A549 (cell line): Measurements from ENCODE around the gene COPS7A. TPM values are rescaled to one million over a fixed set of nuclear protein-coding genes. Genes with fewer than 3 reads are reported as not detected.

Source experiments
- ATAC-seq, 2 experiments: fragments of 200-7000 bp in 1 of 2; fragments of >200 bp in 1 of 2; cut with Nextera tagmentation in 1 of 2; cut with Tn5 transposase in 1 of 2; 3 replicates each; pipeline versions ENCODE4 v1.8.0 to v1.9.1; 2018 to 2020; ENCODE audit warnings: mild to moderate bottlenecking in 1 of 2, moderate library complexity in 1 of 2
- CTCF ChIA-PET: fragments of 300-600 bp; sonication (Branson Sonifier 250); formaldehyde crosslinking; extraction: SDS; loops from one replicate; lab custom pipeline; 2021; ENCODE audit warnings: antibody characterized with exemption, inconsistent platforms; lab: Yijun Ruan, JAX
- POLR2A ChIA-PET: fragments of 350-600 bp; formaldehyde crosslinking; extraction: SDS; loops from one replicate; lab custom pipeline; 2021; ENCODE audit warnings: antibody characterized with exemption, inconsistent platforms; lab: Yijun Ruan, JAX
- DNase-seq, 2 experiments: peaks; one replicate each; pipeline versions ENCODE4 v3.0.0 to v3.0.0-alpha.2; 2011 to 2016; ENCODE audit warnings: low read depth in 1 of 2, low spot score in 1 of 2
- FAIRE-seq: peaks from 2 replicates; lab custom pipeline; 2011; peaks lifted over from hg19 to GRCh38; lab: Jason Lieb, UNC
- H3K27ac ChIP-seq, 2 experiments: fragments of >200 bp; sonication (Bioruptor Twin); formaldehyde crosslinking; 3 replicates each; pipeline ENCODE4 v1.5.1; 2016 to 2017
- H3K4me1 ChIP-seq: fragments of >200 bp; sonication (Bioruptor Twin); formaldehyde crosslinking; 3 replicates; pipeline ENCODE4 v1.6.1; 2016
- H3K4me2 ChIP-seq: fragments of >200 bp; sonication (Bioruptor Twin); formaldehyde crosslinking; 3 replicates; pipeline ENCODE4 v1.6.1; 2016
- H3K4me3 ChIP-seq: fragments of >200 bp; sonication (Bioruptor Twin); formaldehyde crosslinking; 3 replicates; pipeline ENCODE4 v1.5.1; 2016
- H3K9me3 ChIP-seq: fragments of >200 bp; sonication (Bioruptor Twin); formaldehyde crosslinking; 3 replicates; pipeline ENCODE4 v1.6.1; 2016
- ATOH8 ChIP-seq: fragments of 250-450 bp; sonication (Bioruptor Pico); IDR thresholded peaks from 2 replicates; pipeline ENCODE4 v1.5.0; 2020; ENCODE audit warnings: low read depth, mild to moderate bottlenecking, moderate library complexity
- BHLHE40 ChIP-seq: IDR thresholded peaks from 2 replicates; pipeline ENCODE4 v1.6.1; 2012; ENCODE audit warnings: low read depth, low read length, inconsistent platforms
- CBX8 ChIP-seq: fragments of 200-600 bp; sonication (generic); IDR thresholded peaks from 2 replicates; pipeline ENCODE4 v1.6.1; 2016
- CEBPB ChIP-seq, 2 experiments: fragments of >200 bp in 1 of 2; sonication (Bioruptor Twin) in 1 of 2; formaldehyde crosslinking in 1 of 2; IDR thresholded peaks; 2 replicates each; pipeline ENCODE4 v1.6.1; 2012 to 2016
- CTCF ChIP-seq: fragments of >200 bp; sonication (Bioruptor Twin); formaldehyde crosslinking; IDR thresholded peaks from 3 replicates; pipeline ENCODE4 v1.5.1; 2016
- EHMT2 ChIP-seq: fragments of 200-600 bp; sonication (generic); IDR thresholded peaks from 2 replicates; pipeline ENCODE4 v1.6.1; 2016; ENCODE audit warnings: antibody characterized with exemption, low read depth, mild to moderate bottlenecking, moderate library complexity
- FOSB ChIP-seq: fragments of 250-450 bp; sonication (Bioruptor Pico); IDR thresholded peaks from 2 replicates; pipeline ENCODE4 v1.5.0; 2020; ENCODE audit warnings: mild to moderate bottlenecking, moderate library complexity
- GATA3 ChIP-seq: IDR thresholded peaks from 2 replicates; pipeline ENCODE4 v1.6.1; 2012; ENCODE audit warnings: borderline replicate concordance
- HEYL ChIP-seq: fragments of 250-450 bp; sonication (Bioruptor Pico); IDR thresholded peaks from 2 replicates; pipeline ENCODE4 v1.8.0; 2021; ENCODE audit warnings: mild to moderate bottlenecking, moderate library complexity
- HOXB13 ChIP-seq: fragments of 250-450 bp; sonication (Bioruptor Pico); IDR thresholded peaks from 2 replicates; pipeline ENCODE4 v1.5.0; 2020; ENCODE audit warnings: low read depth, mild to moderate bottlenecking, moderate library complexity
- HOXB5 ChIP-seq: fragments of 250-450 bp; sonication (Bioruptor Pico); IDR thresholded peaks from 2 replicates; pipeline ENCODE4 v1.5.0; 2020; ENCODE audit warnings: mild to moderate bottlenecking, moderate library complexity
- KDM1A ChIP-seq: fragments of 200-600 bp; sonication (generic); IDR thresholded peaks from 2 replicates; pipeline ENCODE4 v1.6.1; 2016; ENCODE audit warnings: low read depth, mild to moderate bottlenecking
- MAFK ChIP-seq: fragments of 450-650 bp; IDR thresholded peaks from 2 replicates; pipeline ENCODE4 v1.6.1; 2014; ENCODE audit not compliant: partially characterized antibody
- MAZ ChIP-seq: fragments of 150-350 bp; IDR thresholded peaks from 2 replicates; pipeline ENCODE4 v1.6.1; 2014; ENCODE audit warnings: antibody characterized with exemption, low read depth, low read length, borderline replicate concordance
- NR3C1 ChIP-seq: fragments of >200 bp; sonication (Bioruptor Twin); formaldehyde crosslinking; IDR thresholded peaks from 3 replicates; pipeline ENCODE4 v1.6.1; 2017
- RAD21 ChIP-seq, 2 experiments: fragments of >200 bp in 1 of 2; sonication (Bioruptor Twin) in 1 of 2; formaldehyde crosslinking in 1 of 2; IDR thresholded peaks in 1 of 2; conservative IDR thresholded peaks in 1 of 2; 2 replicates in 1 of 2; 3 replicates in 1 of 2; pipeline ENCODE4 v1.6.1; 2012 to 2018; ENCODE audit warnings: inconsistent platforms in 1 of 2
- REST ChIP-seq: fragments of 200-600 bp; sonication (generic); IDR thresholded peaks from 2 replicates; pipeline ENCODE4 v1.6.1; 2016; ENCODE audit warnings: antibody characterized with exemption, mild to moderate bottlenecking, moderate library complexity
- SMC3 ChIP-seq: fragments of >200 bp; sonication (Bioruptor Twin); formaldehyde crosslinking; IDR thresholded peaks from 3 replicates; pipeline ENCODE4 v1.6.1; 2018; ENCODE audit warnings: inconsistent platforms
- TFCP2L1 ChIP-seq: fragments of 250-450 bp; sonication (Bioruptor Pico); IDR thresholded peaks from 2 replicates; pipeline ENCODE4 v1.5.0; 2021; ENCODE audit warnings: mild to moderate bottlenecking
- WGBS: methylation state at CpG from one replicate; pipeline ENCODE4 v1.1.6; 2017; ENCODE audit errors: missing lambda C conversion rate; 5-methylcytosine and 5-hydroxymethylcytosine counted together
- polyA plus RNA-seq, 4 experiments: library from polyadenylated mRNA; depleted of rRNA in 3 of 4; stranded (reverse); fragments of >200 nt; fragmentation: RNase III in 1 of 4; extraction: RNeasy Plus Mini Kit Qiagen cat#74134 plus additional on column Dnase treatment in 1 of 4; gene quantifications; 2 replicates in 3 of 4; 3 replicates in 1 of 4; pipeline ENCODE4 v1.2.3, GENCODE V29; 2011 to 2017
- TF ChIP-seq, protein P1 (sequence below): fragments of >200 bp; sonication (Bioruptor Twin); formaldehyde crosslinking; IDR thresholded peaks from 3 replicates; pipeline ENCODE4 v1.6.1; 2016

The COPS7A gene
- polyA plus RNA-seq, 2 of the 4 experiments (the other 2 are of a cell fraction): 46.9 to 78.8 TPM

DNA sequence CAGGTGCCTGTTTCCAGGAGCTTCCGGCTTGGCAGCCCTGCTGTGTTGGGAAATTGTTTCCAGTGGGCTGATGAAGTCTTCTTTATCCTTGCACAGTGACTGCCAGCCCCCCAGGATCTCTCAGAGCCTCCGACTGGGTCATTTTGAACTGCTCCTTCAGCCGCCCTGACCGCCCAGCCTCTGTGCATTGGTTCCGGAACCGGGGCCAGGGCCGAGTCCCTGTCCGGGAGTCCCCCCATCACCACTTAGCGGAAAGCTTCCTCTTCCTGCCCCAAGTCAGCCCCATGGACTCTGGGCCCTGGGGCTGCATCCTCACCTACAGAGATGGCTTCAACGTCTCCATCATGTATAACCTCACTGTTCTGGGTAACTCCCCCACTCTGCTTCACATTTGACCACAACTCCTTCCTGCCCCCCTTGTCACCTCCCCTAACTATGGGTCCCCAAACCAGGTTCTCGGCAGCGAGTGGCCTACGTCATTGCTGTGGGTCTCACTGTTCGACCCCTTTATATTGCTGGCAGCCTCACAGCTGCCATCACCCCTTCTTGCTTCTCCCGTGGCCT lies 50.7 kb downstream of the COPS7A start (continued):
- no peak for TF ChIP-seq REST
- no peak for TF ChIP-seq BHLHE40
- TF ChIP-seq KDM1A: no peak
- no peak for TF ChIP-seq SMC3
- no peak for TF ChIP-seq GATA3
- no peak for TF ChIP-seq HEYL (CRISPR knock-in tag)
- TF ChIP-seq TFCP2L1 (CRISPR knock-in tag): no peak

DNA sequence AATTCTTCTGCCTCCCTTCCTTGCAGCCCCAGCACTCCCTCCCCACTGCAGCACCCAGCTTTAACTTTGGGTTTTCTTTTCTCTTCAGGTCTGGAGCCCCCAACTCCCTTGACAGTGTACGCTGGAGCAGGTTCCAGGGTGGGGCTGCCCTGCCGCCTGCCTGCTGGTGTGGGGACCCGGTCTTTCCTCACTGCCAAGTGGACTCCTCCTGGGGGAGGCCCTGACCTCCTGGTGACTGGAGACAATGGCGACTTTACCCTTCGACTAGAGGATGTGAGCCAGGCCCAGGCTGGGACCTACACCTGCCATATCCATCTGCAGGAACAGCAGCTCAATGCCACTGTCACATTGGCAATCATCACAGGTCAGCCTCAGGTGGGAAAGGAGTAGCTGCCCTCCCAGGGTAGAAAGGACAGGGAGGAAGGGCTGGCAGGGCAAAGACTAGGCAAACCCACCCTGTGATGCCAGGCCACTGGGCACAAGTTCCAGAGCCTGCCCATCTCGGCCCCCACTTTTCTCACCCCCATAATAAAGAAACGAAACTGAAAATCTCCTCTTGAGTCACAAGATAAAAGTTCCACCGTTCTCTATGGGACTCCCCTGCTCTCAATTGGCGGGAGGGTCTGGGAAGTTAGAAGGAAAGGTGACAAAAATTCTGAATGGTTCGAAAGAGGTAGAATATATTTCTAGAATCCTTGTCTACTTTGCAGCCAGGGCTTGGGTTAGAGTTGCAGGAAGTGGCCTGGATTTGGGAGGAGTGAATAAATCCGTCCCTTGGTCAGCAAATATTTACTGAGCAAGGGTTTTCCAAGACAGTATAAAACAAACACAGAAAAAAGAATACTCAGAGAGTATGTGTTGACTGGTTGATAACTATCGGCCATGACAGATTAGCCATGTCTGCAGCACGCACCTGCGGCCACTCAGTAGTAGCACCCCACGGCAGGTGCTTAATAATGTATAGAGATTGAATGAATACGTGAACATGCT lies 51.6 kb downstream of the COPS7A start:
- ChIA-PET CTCF (interaction anchor here (0.8 to 26.0 kb wide), 7 partner anchors 6 to 162 kb away, joined by 3 to 670 read pairs (median 18); partner anchors contain the start of genes GPR162, LAG3, MLF2 and P3H3), POLR2A (interaction anchor here (0.6 to 1.8 kb wide), 5 partner anchors 9 to 348 kb away, joined by 3 to 8 read pairs (median 6); partner anchors contain the start of genes COPS7A, MLF2, PTMS and ZNF384)
- DNase-seq: no peak
- 60% methylated on average over 16 of the region's 16 CpGs for WGBS
- no peak for FAIRE-seq
- H3K4me1 ChIP-seq: peaks cover 33% of the 10 kb centered on the region
- H3K4me2 ChIP-seq: 0 out of 3 replicates have a peak overlapping the region, but pooled peaks have one; percentile 9
- no peak overlapping the region for H3K4me3 ChIP-seq
- H3K27ac ChIP-seq: no peak overlapping the region
- no peaks in the 10 kb centered on the region for H3K9me3 ChIP-seq
- TF ChIP-seq HEYL (CRISPR knock-in tag) (no peak), EHMT2 (no peak), CBX8 (no peak), MAZ (no peak), CTCF (no peak), CEBPB (IDR thresholded peaks at IDR 0.05) (no peak)
- TF ChIP-seq, protein P1, sequence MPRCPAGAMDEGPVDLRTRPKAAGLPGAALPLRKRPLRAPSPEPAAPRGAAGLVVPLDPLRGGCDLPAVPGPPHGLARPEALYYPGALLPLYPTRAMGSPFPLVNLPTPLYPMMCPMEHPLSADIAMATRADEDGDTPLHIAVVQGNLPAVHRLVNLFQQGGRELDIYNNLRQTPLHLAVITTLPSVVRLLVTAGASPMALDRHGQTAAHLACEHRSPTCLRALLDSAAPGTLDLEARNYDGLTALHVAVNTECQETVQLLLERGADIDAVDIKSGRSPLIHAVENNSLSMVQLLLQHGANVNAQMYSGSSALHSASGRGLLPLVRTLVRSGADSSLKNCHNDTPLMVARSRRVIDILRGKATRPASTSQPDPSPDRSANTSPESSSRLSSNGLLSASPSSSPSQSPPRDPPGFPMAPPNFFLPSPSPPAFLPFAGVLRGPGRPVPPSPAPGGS: no peak
- ATAC-seq: no peak

DNA sequence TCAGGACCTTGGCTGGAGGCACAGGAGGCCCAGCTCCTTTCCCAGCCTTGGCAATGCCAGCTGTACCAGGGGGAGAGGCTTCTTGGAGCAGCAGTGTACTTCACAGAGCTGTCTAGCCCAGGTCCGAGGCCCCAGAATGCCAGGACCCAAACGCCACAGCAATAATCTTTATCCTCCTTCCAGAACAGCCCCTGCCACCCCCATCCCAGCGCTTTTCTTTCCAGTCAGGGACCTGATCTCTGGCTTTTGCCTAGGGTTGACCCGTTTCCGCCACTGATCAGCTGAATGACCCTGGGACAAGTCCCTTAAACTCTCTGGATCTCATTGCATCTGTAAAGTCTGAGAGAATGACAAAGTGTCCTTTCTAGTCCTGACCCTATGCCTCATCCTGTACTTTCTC lies 53.5 kb downstream of the COPS7A start:
- Histone ChIP-seq H3K4me3 (no peak overlapping the region), H3K4me2 (no peak overlapping the region), H3K9me3 (no peaks in the 10 kb centered on the region), H3K27ac (no peak overlapping the region), H3K4me1 (peaks cover 15% of the 10 kb centered on the region; the same call in 2 of the 3 replicates)
- ATAC-seq: no peak
- no peak for DNase-seq
- TF ChIP-seq NR3C1 (no peak), HOXB5 (CRISPR knock-in tag) (no peak), RAD21 (conservative IDR thresholded peaks at IDR 0.05 in 1 of 2, IDR thresholded peaks at IDR 0.05 in 1 of 2) (no peak), HOXB13 (CRISPR knock-in tag) (no peak), ATOH8 (no peak), BHLHE40 (no peak), FOSB (CRISPR knock-in tag) (no peak), MAFK (no peak)
- ChIA-PET POLR2A (interaction anchor here (2.3 to 2.5 kb wide), 2 partner anchors 11 to 24 kb away, joined by 13 read pairs; partner anchors contain the start of genes MLF2 and PTMS), CTCF (interaction anchor here (0.8 to 26.0 kb wide), 13 partner anchors 8 to 214 kb away, joined by 4 to 670 read pairs (median 8); partner anchors contain the start of genes CD4, GPR162, LAG3 and MLF2)
- no peak for FAIRE-seq
- 93% methylated on average over 5 of the region's 5 CpGs for WGBS
